Hepatic stellate cell (primary cell): ENCODE data around the gene MASTL.
"Not testable (repeated sequence)": the region's sequence is repeated elsewhere in the genome, so short reads cannot be mapped to it uniquely, and the experiment has no call there.

ENCODE experiments used
- DNase-seq: peaks from one replicate; pipeline ENCODE4 v3.0.0; 2011; ENCODE audit warnings: low spot score

The MASTL gene

GRCh38 chr10:27155066-27155754 is at the start of gene MASTL:
Gene MASTL, plus strand, starts transcription at chr10:27155352. Its CDS starts 75 bp downstream, at chr10:27155427.
- peak; percentile 93 for DNase-seq

- DNase-seq = no peak
Measured at GRCh38 chr10:27108165-27108564, 47.0 kb upstream of the MASTL start.

- no peak for DNase-seq
Measured at GRCh38 chr10:27134371-27134770, 20.8 kb upstream of the MASTL start.

- DNase-seq = no peak
Measured at GRCh38 chr10:27138277-27138676, 16.9 kb upstream of the MASTL start.

- DNase-seq = no peak
Measured at GRCh38 chr10:27143686-27144085, 11.5 kb upstream of the MASTL start.

GRCh38 chr10:27145937-27146336 is 9.2 kb upstream of the MASTL start:
- DNase-seq = no peak

GRCh38 chr10:27147701-27148100 is 7.5 kb upstream of the MASTL start:
- no peak for DNase-seq

- no peak for DNase-seq
Measured at GRCh38 chr10:27150261-27150660, 4.9 kb upstream of the MASTL start.

- no peak for DNase-seq
Measured at GRCh38 chr10:27152687-27153086, 2.5 kb upstream of the MASTL start.

- no peak for DNase-seq
Measured at GRCh38 chr10:27153329-27153728, 1.8 kb upstream of the MASTL start.

- peak; percentile 27 for DNase-seq
Measured at GRCh38 chr10:27153845-27154193, 1.3 kb upstream of the MASTL start.

GRCh38 chr10:27156566-27156965 is 1.4 kb downstream of the MASTL start:
- DNase-seq = not testable (repeated sequence)

- no peak for DNase-seq
Measured at GRCh38 chr10:27157150-27157549, 2.0 kb downstream of the MASTL start.

GRCh38 chr10:27158421-27158820 is 3.3 kb downstream of the MASTL start:
- no peak for DNase-seq

- no peak for DNase-seq
Measured at GRCh38 chr10:27169849-27170248, 14.7 kb downstream of the MASTL start.

GRCh38 chr10:27188259-27188658 is 33.1 kb downstream of the MASTL start:
- no peak for DNase-seq

GRCh38 chr10:27188897-27189296 is 33.7 kb downstream of the MASTL start:
- no peak for DNase-seq

- no peak for DNase-seq
Measured at GRCh38 chr10:27190508-27190907, 35.4 kb downstream of the MASTL start.

GRCh38 chr10:27192284-27192683 is 37.1 kb downstream of the MASTL start:
- DNase-seq = peak; percentile 85

- DNase-seq = no peak
Measured at GRCh38 chr10:27197980-27198620, 42.9 kb downstream of the MASTL start.

GRCh38 chr10:27203806-27204205 is 48.7 kb downstream of the MASTL start:
- DNase-seq = no peak

- no peak for DNase-seq
Measured at GRCh38 chr10:27207350-27207749, 52.2 kb downstream of the MASTL start.

GRCh38 chr10:27223964-27224363 is 68.8 kb downstream of the MASTL start:
- peak; percentile 12 for DNase-seq

- DNase-seq = no peak
Measured at GRCh38 chr10:27225011-27225590, 69.9 kb downstream of the MASTL start.
